Upper lobe of left lung (tissue), 6 donors: Measurements from ENCODE around the gene CSPG4. TPM values are rescaled to one million over a fixed set of nuclear protein-coding genes. Genes with fewer than 3 reads are reported as not detected.
"Not testable (repeated sequence)": the region's sequence is repeated elsewhere in the genome, so short reads cannot be mapped to it uniquely, and the experiment has no call there.

Experiments
- ATAC-seq, 2 donors: fragments of 200-7000 bp; cut with Tn5 transposase; one replicate each; pipeline ENCODE4 v1.9.1; 2022; ENCODE audit warnings: mild to moderate bottlenecking in 2 of 2, moderate library complexity in 2 of 2; ENCODE audit not compliant: low FRiP score in 2 of 2
- DNase-seq, 2 donors: peaks; one replicate each; pipeline ENCODE4 v3.0.0-alpha.2; 2019 to 2020
- H3K27ac ChIP-seq, 4 donors: fragments of 200-600 bp; sonication (generic); one replicate each; pipeline ENCODE4 v1.5.1; 2016 to 2019
- H3K27me3 ChIP-seq, 4 donors: fragments of 200-600 bp; sonication (generic); one replicate each; pipeline ENCODE4 v1.5.1; 2017 to 2019
- H3K36me3 ChIP-seq, 4 donors: fragments of 200-600 bp; sonication (generic); one replicate each; pipeline ENCODE4 v1.5.1; 2016 to 2019
- H3K4me1 ChIP-seq, 4 donors: fragments of 200-600 bp; sonication (generic); one replicate each; pipeline ENCODE4 v1.5.1; 2018 to 2019
- H3K4me3 ChIP-seq, 4 donors: fragments of 200-600 bp; sonication (generic); one replicate each; pipeline ENCODE4 v1.5.1; 2017 to 2019; ENCODE audit warnings: mild to moderate bottlenecking in 2 of 4, moderate library complexity in 1 of 4
- H3K9me3 ChIP-seq, 4 donors: fragments of 200-600 bp; sonication (generic); one replicate each; pipeline ENCODE4 v1.5.1; 2018 to 2019
- CTCF ChIP-seq, 6 experiments: fragments of 450-650 bp in 4 of 6; fragments of 200-600 bp in 2 of 6; sonication (generic) in 2 of 6; IDR thresholded peaks; one replicate each; pipeline ENCODE4 v1.5.1; 2016 to 2019; ENCODE audit warnings: antibody characterized with exemption in 6 of 6
- EP300 ChIP-seq, 4 donors: sonication (generic); formaldehyde crosslinking; IDR thresholded peaks; one replicate each; pipeline ENCODE4 v1.5.1; 2017; ENCODE audit warnings: antibody characterized with exemption in 4 of 4, control low read depth in 2 of 4
- POLR2A ChIP-seq, 4 donors: fragments of 450-650 bp; IDR thresholded peaks; one replicate each; pipeline ENCODE4 v1.5.1; 2016 to 2017; ENCODE audit warnings: antibody characterized with exemption in 4 of 4, mild to moderate bottlenecking in 2 of 4
- POLR2AphosphoS5 ChIP-seq, 2 donors: sonication (generic); formaldehyde crosslinking; IDR thresholded peaks; one replicate each; pipeline ENCODE4 v1.5.1; 2017; ENCODE audit warnings: antibody characterized with exemption in 2 of 2
- WGBS, 2 donors: methylation state at CpG; one replicate each; pipeline ENCODE4 v1.1.5; 2017 to 2018; 5-methylcytosine and 5-hydroxymethylcytosine counted together
- total RNA-seq, 6 donors: library from RNA; depleted of rRNA in 4 of 6; stranded (reverse); fragments of >200 nt in 4 of 6; gene quantifications; one replicate each; pipeline versions ENCODE4 v1.1.0 to v1.2.1, GENCODE V29; 2016 to 2021
- donor health status: DM: no; HTN: no; CAD: no; lungs with moderate emphysema.
- donor health status: DM: no; HTN: yes; CAD: no; lungs with severe emphysema.

CSPG4 gene
- total RNA-seq, 6 donors from 2014 or later: 8.5 to 38.3 (median 17.7) TPM

DNA sequence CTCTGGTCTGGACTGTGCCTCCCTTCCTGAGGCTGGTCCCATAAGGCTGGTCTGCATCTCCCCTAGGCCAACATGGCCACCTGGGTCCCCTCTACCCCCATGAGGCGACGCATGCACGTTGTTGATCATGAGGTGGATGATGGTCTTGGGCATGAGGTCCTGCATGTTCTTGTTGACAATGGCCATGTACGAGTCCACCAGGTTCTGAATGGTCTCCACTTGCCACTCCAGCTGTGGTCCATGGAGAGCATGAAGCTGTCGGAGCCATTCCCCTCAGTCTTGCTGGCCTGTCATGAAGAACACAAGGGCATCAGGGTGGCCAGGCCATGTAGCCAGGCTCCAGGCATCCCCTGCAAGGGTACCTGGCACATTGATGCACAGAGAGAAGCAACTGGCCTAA, 27.1 kb upstream of the CSPG4 start:
- no peaks in the 10 kb centered on the region for H3K27me3 ChIP-seq
- no peak overlapping the region for H3K4me3 ChIP-seq
- no peak for TF ChIP-seq POLR2AphosphoS5 (IDR thresholded peaks at IDR 0.05)
- peaks cover 13 to 21% (median 15%) of the 10 kb centered on the region in 4 donors for H3K4me1 ChIP-seq
- no peaks in the 10 kb centered on the region for H3K9me3 ChIP-seq
- H3K27ac ChIP-seq: no peak overlapping the region
- DNase-seq (no peak), ATAC-seq (no peak)
- H3K36me3 ChIP-seq: no peaks in the 10 kb centered on the region
- WGBS, 2 donors: 83 to 98% methylated on average over 2 to 5 of the region's 5 CpGs

GRCh38 chr15:75738647-75739325, 26.1 kb upstream of the CSPG4 start:
- TF ChIP-seq POLR2AphosphoS5 (IDR thresholded peaks at IDR 0.05) (peak in 1 of 2 donors; percentile 7), POLR2A (IDR thresholded peaks at IDR 0.05) (no peak), EP300 (IDR thresholded peaks at IDR 0.05) (no peak), CTCF (IDR thresholded peaks at IDR 0.05) (peak in 1 of 6 experiments; percentile 6)
- H3K36me3 ChIP-seq: no peaks in the 10 kb centered on the region
- 18 to 37% methylated on average over 6 to 25 of the region's 54 CpGs for WGBS, 2 donors
- ATAC-seq (peak; percentile 97 to 99), DNase-seq (peak; percentile 97 to 98)
- H3K4me3 ChIP-seq: peak overlapping the region; percentile 62 to 99 (median 78)
- peaks cover 13 to 21% (median 15%) of the 10 kb centered on the region in 4 donors for H3K4me1 ChIP-seq
- peak overlapping the region in 2 of 4 donors; percentile 54 to 69 for H3K27ac ChIP-seq
- no peaks in the 10 kb centered on the region for H3K9me3 ChIP-seq
- no peaks in the 10 kb centered on the region for H3K27me3 ChIP-seq

DNA sequence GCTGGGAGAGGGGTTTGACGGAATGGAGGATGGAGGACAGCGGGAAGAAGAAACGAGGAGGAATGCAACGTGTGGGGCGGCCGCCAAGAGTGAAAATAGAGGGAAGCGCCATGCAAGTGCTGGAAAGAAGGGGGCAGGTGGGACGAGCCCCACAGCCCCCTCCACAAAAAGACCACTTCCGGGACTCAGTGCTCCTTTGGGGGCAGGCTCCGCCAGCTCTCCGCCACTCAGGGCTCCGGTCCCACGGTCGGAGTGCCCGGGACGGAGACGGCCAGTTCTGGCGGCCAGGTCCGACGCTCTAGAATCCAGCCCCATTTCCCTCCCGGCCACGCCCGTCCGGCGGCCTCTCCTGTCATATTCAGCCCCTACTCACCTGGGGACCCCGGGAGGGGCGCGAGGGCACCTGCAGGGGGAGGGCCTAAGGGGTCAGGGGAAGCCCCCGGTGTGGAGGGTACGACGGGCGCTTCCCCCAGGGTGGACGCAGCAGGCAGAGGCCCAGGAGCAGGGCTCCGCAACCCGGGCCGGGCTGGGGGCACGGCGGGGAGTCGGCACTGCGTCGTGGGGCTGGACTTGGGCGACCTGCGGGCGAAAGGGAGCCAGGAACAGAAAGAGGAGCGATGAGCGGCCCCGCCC, 25.5 kb upstream of the CSPG4 start:
- no peak for DNase-seq
- peak; percentile 5 to 30 for ATAC-seq
- TF ChIP-seq POLR2AphosphoS5 (IDR thresholded peaks at IDR 0.05) (peak in 1 of 2 donors; percentile 22), POLR2A (IDR thresholded peaks at IDR 0.05) (peak in 1 of 4 donors; percentile 58), EP300 (IDR thresholded peaks at IDR 0.05) (no peak), CTCF (IDR thresholded peaks at IDR 0.05) (no peak)
- Histone ChIP-seq H3K4me3 (peak overlapping the region; percentile 62 to 99 (median 78)), H3K4me1 (peaks cover 13 to 21% (median 16%) of the 10 kb centered on the region in 4 donors), H3K36me3 (no peaks in the 10 kb centered on the region), H3K27ac (peak overlapping the region in 2 of 4 donors; percentile 49 to 69), H3K9me3 (no peaks in the 10 kb centered on the region), H3K27me3 (no peaks in the 10 kb centered on the region)
- WGBS, 2 donors: 4 to 8% methylated on average over 13 to 44 of the region's 47 CpGs

GRCh38 chr15:75737116-75738013, 24.7 kb upstream of the CSPG4 start:
- not testable (repeated sequence) for DNase-seq, H3K27ac ChIP-seq, H3K27me3 ChIP-seq, ATAC-seq, H3K36me3 ChIP-seq, H3K9me3 ChIP-seq
- H3K4me3 ChIP-seq: peak overlapping the region; percentile 62 to 99 (median 78)
- WGBS, 2 donors: 74 to 76% methylated on average over 11 to 14 of the region's 14 CpGs
- H3K4me1 ChIP-seq: peaks cover 20 to 28% (median 23%) of the 10 kb centered on the region in 4 donors

DNA sequence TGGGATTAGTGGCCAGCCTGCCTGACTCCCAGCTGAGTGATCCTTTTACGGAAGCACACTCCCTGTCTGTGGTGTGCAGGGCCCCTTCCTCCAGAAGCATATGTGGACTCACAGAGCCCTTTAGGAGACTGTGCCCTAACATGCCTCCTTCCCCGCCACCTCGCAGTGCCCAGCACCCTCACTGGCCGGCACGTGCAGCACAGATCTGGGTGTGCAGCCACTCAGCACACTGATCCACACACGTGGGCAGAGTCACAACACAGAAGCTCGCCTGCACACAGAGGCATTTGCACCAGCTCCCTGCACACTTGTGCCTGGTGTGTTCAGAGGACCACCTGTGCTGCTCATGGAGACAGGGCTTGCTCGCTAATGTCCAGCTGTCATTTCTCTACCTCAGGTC, 23.6 kb upstream of the CSPG4 start:
- no peaks in the 10 kb centered on the region for H3K27me3 ChIP-seq
- TF ChIP-seq EP300 (IDR thresholded peaks at IDR 0.05) (no peak), CTCF (IDR thresholded peaks at IDR 0.05) (no peak), POLR2AphosphoS5 (IDR thresholded peaks at IDR 0.05) (no peak), POLR2A (IDR thresholded peaks at IDR 0.05) (no peak)
- 80 to 92% methylated on average over 1 to 8 of the region's 8 CpGs for WGBS, 2 donors
- no peak for DNase-seq
- no peak overlapping the region for H3K27ac ChIP-seq
- no peak for ATAC-seq
- no peaks in the 10 kb centered on the region for H3K36me3 ChIP-seq
- no peaks in the 10 kb centered on the region for H3K9me3 ChIP-seq
- peaks cover 31 to 39% (median 34%) of the 10 kb centered on the region in 4 donors for H3K4me1 ChIP-seq
- no peak overlapping the region for H3K4me3 ChIP-seq

- H3K27ac ChIP-seq, H3K27me3 ChIP-seq, ATAC-seq, DNase-seq, H3K9me3 ChIP-seq, H3K4me3 ChIP-seq, H3K36me3 ChIP-seq: not testable (repeated sequence)
- 81 to 85% methylated on average over 27 of the region's 27 CpGs for WGBS, 2 donors
- peaks cover 31 to 41% (median 35%) of the 10 kb centered on the region in 4 donors for H3K4me1 ChIP-seq
Observed at GRCh38 chr15:75734861-75735760, 22.5 kb upstream of the CSPG4 start.
